Endodermal cell (in vitro differentiated cells): ENCODE data around the gene LSP1. TPM values are rescaled to one million over a fixed set of nuclear protein-coding genes. Genes with fewer than 3 reads are reported as not detected.

Experiments used
- DNase-seq: peaks from one replicate; pipeline ENCODE4 v3.0.0-alpha.2; 2017
- H3K27ac ChIP-seq: 2 replicates; pipeline ENCODE4 v1.5.1; 2013; ENCODE audit warnings: mild to moderate bottlenecking, low read depth, low read length, moderate library complexity
- H3K27me3 ChIP-seq: 2 replicates; pipeline ENCODE4 v1.6.1; 2013; ENCODE audit warnings: mild to moderate bottlenecking, low read length, moderate library complexity; ENCODE audit not compliant: insufficient read depth, control insufficient read depth, poor library complexity, severe bottlenecking
- H3K36me3 ChIP-seq: 2 replicates; pipeline ENCODE4 v1.7.0; 2013; ENCODE audit warnings: mild to moderate bottlenecking, low read length, moderate library complexity; ENCODE audit not compliant: control insufficient read depth, insufficient read depth
- H3K4me1 ChIP-seq: one replicate; pipeline ENCODE4 v1.7.0; 2013; ENCODE audit warnings: low read length; ENCODE audit not compliant: control insufficient read depth, insufficient read depth
- H3K4me3 ChIP-seq: 2 replicates; pipeline ENCODE4 v1.5.1; 2013; ENCODE audit warnings: mild to moderate bottlenecking, low read length, moderate library complexity
- H3K9ac ChIP-seq: 2 replicates; pipeline ENCODE4 v1.6.1; 2013; ENCODE audit warnings: mild to moderate bottlenecking, low read length, moderate library complexity; ENCODE audit not compliant: poor library complexity, severe bottlenecking; ENCODE audit errors: extremely low read depth
- H3K9me3 ChIP-seq: 2 replicates; pipeline ENCODE4 v1.6.1; 2013; ENCODE audit warnings: mild to moderate bottlenecking, low read length, moderate library complexity; ENCODE audit not compliant: control insufficient read depth
- H3K27ac Mint-ChIP-seq: 2 replicates; pipeline ENCODE4 v1.8.0; 2020; ENCODE audit warnings: mixed read lengths
- H3K27me3 Mint-ChIP-seq: 2 replicates; pipeline ENCODE4 v1.8.0; 2021; ENCODE audit warnings: mild to moderate bottlenecking, mixed read lengths; ENCODE audit not compliant: insufficient read depth
- H3K36me3 Mint-ChIP-seq: 2 replicates; pipeline ENCODE4 v1.8.0; 2020; ENCODE audit warnings: low read depth, mixed read lengths
- H3K4me1 Mint-ChIP-seq: 2 replicates; pipeline ENCODE4 v1.8.0; 2020; ENCODE audit warnings: mixed read lengths
- H3K4me3 Mint-ChIP-seq: 2 replicates; pipeline ENCODE4 v1.8.0; 2020; ENCODE audit warnings: mild to moderate bottlenecking, moderate library complexity, mixed read lengths
- H3K9me3 Mint-ChIP-seq: 2 replicates; pipeline ENCODE4 v1.8.0; 2020; ENCODE audit warnings: mild to moderate bottlenecking, mixed read lengths
- WGBS, 2 experiments: methylation state at CpG; one replicate each; pipeline versions ENCODE4 v1.1.5 to v1.1.7; 2013; ENCODE audit warnings: missing lambda C conversion rate in 2 of 2, mixed read lengths in 1 of 2; ENCODE audit not compliant: insufficient coverage in 1 of 2, insufficient read length in 1 of 2; 5-methylcytosine and 5-hydroxymethylcytosine counted together
- total RNA-seq, 2 donors: library from RNA; stranded (reverse); fragmentation: NEBNext Ultra II Directional in 1 of 2; extraction: Animal tissue kit (Norgen Biotek cat#: 25700) in 1 of 2; gene quantifications; 2 replicates in 1 of 2; 3 replicates in 1 of 2; pipeline ENCODE4 v1.2.1, GENCODE V29; 2021
- TF ChIP-seq, protein P1 (sequence below): fragments of 200-600 bp; sonication (generic); conservative IDR thresholded peaks from 2 replicates; pipeline ENCODE4 v1.5.0; 2021; ENCODE audit warnings: antibody characterized with exemption, mild to moderate bottlenecking

Gene LSP1
- total RNA-seq, 2 donors from 2014 or later, result not detected

DNA sequence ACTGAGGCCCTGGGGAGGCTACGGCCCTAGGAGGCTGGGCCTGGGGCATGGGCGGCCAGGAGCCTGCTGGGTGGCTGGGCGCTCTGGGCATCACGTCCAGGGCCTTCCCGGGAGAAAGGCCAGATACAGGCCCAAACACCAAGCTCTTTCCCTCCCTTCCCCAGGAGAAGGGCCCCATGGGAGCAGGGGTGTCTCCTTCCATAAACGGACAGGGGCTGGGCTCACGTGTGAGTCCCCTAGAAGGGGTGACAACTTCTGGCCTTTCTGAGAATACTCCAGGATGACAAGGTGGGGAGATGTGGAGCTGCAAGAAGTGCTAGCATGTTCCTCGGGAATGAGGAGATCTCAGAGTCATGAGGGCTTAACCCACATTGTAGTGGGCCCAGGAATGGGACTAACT, 37.6 kb upstream of the LSP1 start:
- H3K9me3 Mint-ChIP-seq, result peaks cover 16% of the 10 kb centered on the region
- H3K4me1 Mint-ChIP-seq, result no peaks in the 10 kb centered on the region
- 89 to 95% methylated on average over 6 to 8 of the region's 8 CpGs for WGBS, 2 experiments
- H3K4me1 ChIP-seq, result no peaks in the 10 kb centered on the region
- no peak overlapping the region for H3K27ac ChIP-seq
- no peak overlapping the region for H3K4me3 ChIP-seq
- no peak overlapping the region for H3K4me3 Mint-ChIP-seq
- H3K36me3 ChIP-seq, result no peaks in the 10 kb centered on the region
- H3K9ac ChIP-seq, result no peak overlapping the region
- no peak for DNase-seq
- H3K36me3 Mint-ChIP-seq, result no peaks in the 10 kb centered on the region
- H3K27ac Mint-ChIP-seq, result no peak overlapping the region
- TF ChIP-seq, protein P1, sequence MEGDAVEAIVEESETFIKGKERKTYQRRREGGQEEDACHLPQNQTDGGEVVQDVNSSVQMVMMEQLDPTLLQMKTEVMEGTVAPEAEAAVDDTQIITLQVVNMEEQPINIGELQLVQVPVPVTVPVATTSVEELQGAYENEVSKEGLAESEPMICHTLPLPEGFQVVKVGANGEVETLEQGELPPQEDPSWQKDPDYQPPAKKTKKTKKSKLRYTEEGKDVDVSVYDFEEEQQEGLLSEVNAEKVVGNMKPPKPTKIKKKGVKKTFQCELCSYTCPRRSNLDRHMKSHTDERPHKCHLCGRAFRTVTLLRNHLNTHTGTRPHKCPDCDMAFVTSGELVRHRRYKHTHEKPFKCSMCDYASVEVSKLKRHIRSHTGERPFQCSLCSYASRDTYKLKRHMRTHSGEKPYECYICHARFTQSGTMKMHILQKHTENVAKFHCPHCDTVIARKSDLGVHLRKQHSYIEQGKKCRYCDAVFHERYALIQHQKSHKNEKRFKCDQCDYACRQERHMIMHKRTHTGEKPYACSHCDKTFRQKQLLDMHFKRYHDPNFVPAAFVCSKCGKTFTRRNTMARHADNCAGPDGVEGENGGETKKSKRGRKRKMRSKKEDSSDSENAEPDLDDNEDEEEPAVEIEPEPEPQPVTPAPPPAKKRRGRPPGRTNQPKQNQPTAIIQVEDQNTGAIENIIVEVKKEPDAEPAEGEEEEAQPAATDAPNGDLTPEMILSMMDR, result no peak
- H3K27me3 ChIP-seq, result no peaks in the 10 kb centered on the region
- H3K9me3 ChIP-seq, result peaks cover 7% of the 10 kb centered on the region
- H3K27me3 Mint-ChIP-seq, result peaks cover 26% of the 10 kb centered on the region

DNA sequence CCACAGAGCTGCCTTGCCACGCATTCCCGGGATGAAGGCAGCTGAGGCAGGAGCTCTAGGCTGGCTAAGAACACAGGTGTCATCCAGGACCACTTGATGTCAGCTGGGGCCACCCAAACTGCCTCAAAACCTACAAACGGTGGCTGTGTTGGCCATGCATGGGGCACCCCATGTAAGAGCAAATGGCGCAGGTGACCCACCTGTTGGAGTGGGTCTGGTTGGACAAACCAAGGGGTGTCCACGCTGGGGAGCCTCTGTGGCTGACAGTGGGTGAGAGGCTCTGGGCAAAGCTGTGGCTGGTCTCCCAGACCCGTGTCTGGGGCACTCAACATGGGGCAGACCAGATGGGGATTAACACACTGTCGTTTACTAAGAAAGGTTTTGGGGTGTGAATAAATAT, 37.1 kb upstream of the LSP1 start:
- no peak overlapping the region for H3K4me3 Mint-ChIP-seq
- no peaks in the 10 kb centered on the region for H3K4me1 ChIP-seq
- H3K36me3 Mint-ChIP-seq, result no peaks in the 10 kb centered on the region
- no peaks in the 10 kb centered on the region for H3K36me3 ChIP-seq
- no peak overlapping the region for H3K4me3 ChIP-seq
- H3K4me1 Mint-ChIP-seq, result no peaks in the 10 kb centered on the region
- no peak for DNase-seq
- WGBS, 2 experiments, result 88 to 91% methylated on average over 6 to 7 of the region's 7 CpGs
- no peak overlapping the region for H3K9ac ChIP-seq
- no peak overlapping the region for H3K27ac Mint-ChIP-seq
- peaks cover 16% of the 10 kb centered on the region for H3K9me3 Mint-ChIP-seq
- H3K27me3 Mint-ChIP-seq, result peaks cover 27% of the 10 kb centered on the region
- no peaks in the 10 kb centered on the region for H3K27me3 ChIP-seq
- no peak overlapping the region for H3K27ac ChIP-seq
- TF ChIP-seq, protein P1, result no peak
- H3K9me3 ChIP-seq, result peaks cover 7% of the 10 kb centered on the region

DNA sequence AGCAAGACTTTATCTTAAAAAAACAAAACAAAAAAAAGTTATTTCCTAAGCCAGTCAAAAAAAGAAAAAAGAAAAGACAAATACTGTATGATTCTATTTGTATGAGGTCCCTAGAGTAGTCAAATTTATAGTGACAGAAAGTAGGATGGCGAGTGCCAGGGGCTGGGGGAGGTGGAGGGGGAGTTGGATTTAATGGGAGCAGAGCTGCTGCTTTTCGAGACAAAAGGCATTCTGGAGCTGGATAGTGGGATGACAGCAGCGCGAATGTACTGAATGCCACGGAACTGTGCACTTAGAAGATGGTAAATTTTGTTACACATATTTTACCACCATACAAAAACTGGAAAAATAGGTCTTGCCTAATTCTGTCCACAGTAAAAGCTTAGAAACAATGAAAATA, 35.9 kb upstream of the LSP1 start:
- WGBS, 2 experiments, result 71 to 84% methylated on average over 1 to 3 of the region's 5 CpGs
- H3K4me3 Mint-ChIP-seq, result no peak overlapping the region
- H3K27ac Mint-ChIP-seq, result no peak overlapping the region
- H3K4me1 Mint-ChIP-seq, result no peaks in the 10 kb centered on the region
- Histone ChIP-seq H3K27me3 (no peaks in the 10 kb centered on the region), H3K27ac (no peak overlapping the region), H3K9me3 (peaks cover 7% of the 10 kb centered on the region), H3K4me1 (no peaks in the 10 kb centered on the region), H3K36me3 (no peaks in the 10 kb centered on the region), H3K9ac (no peak overlapping the region), H3K4me3 (no peak overlapping the region)
- no peak for DNase-seq
- H3K9me3 Mint-ChIP-seq, result peaks cover 16% of the 10 kb centered on the region
- TF ChIP-seq, protein P1, result no peak
- no peaks in the 10 kb centered on the region for H3K36me3 Mint-ChIP-seq
- H3K27me3 Mint-ChIP-seq, result peaks cover 24% of the 10 kb centered on the region
